ENCODE measurements around the gene RGPD8. TPM values are rescaled to one million over a fixed set of nuclear protein-coding genes. Genes with fewer than 3 reads are reported as not detected.

The RGPD8 gene
- total and polyA plus RNA-seq, 2 of the 13 experiments (the other 11 are each of a cell fraction or from before 2014, with no cell fraction given): 2.3 to 12.8 TPM

- TF ChIP-seq ZNF281 (CRISPR knock-in tag; IDR thresholded peaks at IDR 0.05; ENCODE audit: borderline replicate concordance): no peak
- TF ChIP-seq ZMYM3 (CRISPR knock-in tag; IDR thresholded peaks at IDR 0.05): no peak
- no peak for TF ChIP-seq AHDC1 (CRISPR knock-in tag; IDR thresholded peaks at IDR 0.05; ENCODE audit: borderline replicate concordance)
These were observed 49.6 kb upstream of the RGPD8 start (continued) for GRCh38 chr2:112483042-112483473.

All from HepG2 (cell line).